LoVo (cell line): ENCODE measurements around the gene TIGD2.
"Not testable (repeated sequence)": the region's sequence is repeated elsewhere in the genome, so short reads cannot be mapped to it uniquely, and the experiment has no call there.

Experiments used
- DNase-seq: peaks from one replicate; pipeline ENCODE4 v3.0.0-alpha.2; 2016; ENCODE audit warnings: low spot score

The TIGD2 gene

DNA sequence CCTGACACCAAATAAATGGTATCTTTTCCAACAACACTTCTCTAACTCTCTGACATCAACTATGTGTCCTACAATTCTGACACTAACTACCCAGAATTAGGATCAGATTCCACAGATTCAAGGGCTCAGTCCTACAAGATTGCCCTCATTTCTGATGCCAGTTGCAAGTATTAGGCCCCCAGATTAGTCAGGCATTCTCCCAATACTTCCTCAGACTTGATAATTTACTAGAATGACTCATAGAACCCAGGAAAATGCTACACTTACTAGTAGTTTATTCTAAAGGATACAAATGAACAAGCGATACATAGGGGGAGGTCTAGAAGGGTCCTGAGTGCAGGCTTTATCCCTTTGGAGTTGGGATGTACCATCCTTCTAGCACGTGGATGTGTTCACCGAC lies 8.5 kb downstream of the TIGD2 start:
- no peak for DNase-seq

DNA sequence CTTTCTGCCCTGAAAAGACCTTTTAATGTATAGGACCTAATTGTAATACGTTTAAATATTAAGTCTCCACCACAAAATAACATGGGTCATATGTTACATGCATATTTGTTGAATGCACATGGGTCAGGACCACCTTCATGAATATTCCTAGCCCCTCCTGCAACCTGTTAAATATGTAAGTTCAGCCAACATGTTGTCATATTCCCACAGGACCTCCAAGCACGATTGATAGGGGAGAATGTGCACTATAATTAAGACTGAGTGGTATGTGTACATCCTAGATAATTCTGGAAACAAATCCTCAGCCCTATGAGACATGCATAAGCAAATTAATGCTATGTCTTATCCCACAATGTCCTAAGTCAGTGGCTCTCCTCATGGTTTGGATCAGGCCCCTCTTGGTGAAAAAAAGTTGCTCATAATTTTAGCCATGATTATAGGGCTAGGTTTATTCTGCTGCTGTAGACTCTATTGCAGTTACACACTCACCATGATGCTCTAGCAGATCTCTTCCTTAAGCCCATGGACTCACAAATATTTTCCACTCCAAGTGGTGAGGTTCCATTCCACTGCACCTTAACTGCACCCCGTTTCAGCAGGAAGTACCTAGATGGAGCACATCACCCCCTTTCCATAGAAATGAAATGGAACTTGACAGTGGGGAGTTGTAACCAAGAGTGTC lies 10.2 kb downstream of the TIGD2 start:
- DNase-seq = no peak

GRCh38 chr4:89123451-89123851 lies 12.1 kb downstream of the TIGD2 start:
- peak; percentile 85 for DNase-seq

- no peak for DNase-seq
These were observed 14.8 kb downstream of the TIGD2 start for GRCh38 chr4:89125901-89126782.

DNA sequence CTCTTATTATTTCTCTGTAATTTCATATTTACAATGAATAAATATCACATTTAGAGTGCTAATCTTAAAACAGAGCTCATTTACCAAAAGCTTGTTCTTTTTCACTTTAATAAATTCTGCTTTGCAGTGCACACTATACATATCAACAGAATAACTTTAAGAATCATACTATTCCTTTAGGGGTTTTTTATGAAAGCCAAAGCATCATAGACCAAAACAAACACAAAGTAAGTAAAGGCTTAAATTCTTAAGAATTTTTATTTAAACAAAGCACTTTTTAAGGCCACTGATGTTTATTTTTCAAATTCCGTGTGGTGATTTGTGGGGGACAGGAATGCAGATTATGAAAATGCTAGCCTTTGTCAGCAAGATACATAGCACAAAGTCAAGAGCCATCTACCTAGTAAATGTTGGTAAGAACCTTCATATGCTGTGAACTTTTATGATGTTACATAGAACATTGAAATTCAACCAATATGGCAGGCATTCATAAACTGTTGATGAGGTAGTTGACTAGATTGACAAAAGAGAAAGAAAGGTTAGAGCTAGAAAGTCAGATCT lies 17.8 kb downstream of the TIGD2 start:
- DNase-seq = no peak

GRCh38 chr4:89134775-89135319 lies 23.5 kb downstream of the TIGD2 start:
- DNase-seq = no peak

DNA sequence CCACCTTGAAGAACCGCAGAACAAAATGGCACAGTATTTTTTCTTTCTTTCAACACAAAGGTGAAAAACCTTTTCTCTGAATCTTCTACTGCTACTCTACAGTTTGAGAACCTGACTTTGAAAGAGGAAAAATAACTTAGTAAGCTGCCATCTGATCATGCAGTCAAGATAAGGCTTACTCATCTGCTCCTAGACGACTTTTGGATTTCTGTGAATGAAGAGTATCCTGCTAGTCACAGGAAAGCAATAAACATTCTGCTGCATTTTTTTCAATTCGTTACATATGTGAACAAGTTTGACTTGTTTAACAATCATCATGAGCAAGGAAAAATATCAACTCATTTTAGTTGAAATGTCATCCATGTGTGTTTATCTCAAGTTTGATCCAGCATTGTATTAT lies 25.2 kb downstream of the TIGD2 start:
- no peak for DNase-seq

DNA sequence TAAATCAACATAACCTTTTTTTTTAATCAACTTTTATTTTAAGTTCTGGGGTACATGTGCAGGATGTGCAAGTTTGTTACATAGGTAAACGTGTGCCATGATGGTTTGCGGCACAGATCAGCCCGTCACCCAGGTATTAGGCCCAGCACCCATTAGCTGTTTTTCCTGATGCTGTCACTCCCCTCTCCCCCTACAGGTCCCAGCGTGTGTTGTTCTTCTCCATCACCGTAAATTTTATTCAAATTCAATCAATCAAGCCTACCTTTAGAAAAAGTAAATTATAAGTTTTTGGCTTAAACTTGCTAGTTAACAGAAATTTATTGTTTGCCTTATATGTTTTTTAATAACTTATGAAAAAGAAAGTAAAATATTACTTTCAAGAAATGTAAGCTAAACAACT lies 25.9 kb downstream of the TIGD2 start:
- DNase-seq = no peak

GRCh38 chr4:89137695-89138094 lies 26.4 kb downstream of the TIGD2 start:
- DNase-seq = no peak

- no peak for DNase-seq
These were observed 28.9 kb downstream of the TIGD2 start for GRCh38 chr4:89140168-89140759.

- DNase-seq = no peak
These were observed 31.6 kb downstream of the TIGD2 start for GRCh38 chr4:89142691-89143669.

- not testable (repeated sequence) for DNase-seq
These were observed 33.3 kb downstream of the TIGD2 start for GRCh38 chr4:89144652-89145051.

GRCh38 chr4:89146196-89146595 lies 34.9 kb downstream of the TIGD2 start:
- no peak for DNase-seq

DNA sequence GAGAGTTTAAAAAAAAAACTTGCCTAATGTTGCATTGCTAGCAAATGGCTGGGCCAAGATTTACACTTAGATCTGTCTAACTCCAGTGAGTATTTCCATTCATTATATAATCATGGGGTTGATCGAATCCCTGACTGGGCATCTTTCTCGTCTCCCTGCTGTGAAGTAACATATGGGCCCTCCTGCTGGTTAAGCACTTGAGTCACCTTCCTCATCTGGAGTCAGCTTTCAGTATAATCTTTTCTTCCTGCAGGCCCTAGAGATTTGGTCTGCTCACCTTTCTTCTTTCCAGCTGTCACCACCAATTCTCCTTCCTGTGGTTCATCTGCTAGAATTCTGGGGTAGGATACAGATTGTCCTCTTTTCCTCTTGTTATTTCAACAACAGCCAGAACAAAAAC lies 41.6 kb downstream of the TIGD2 start:
- DNase-seq = no peak

GRCh38 chr4:89156174-89156914 lies 45.0 kb downstream of the TIGD2 start:
- DNase-seq = no peak

DNA sequence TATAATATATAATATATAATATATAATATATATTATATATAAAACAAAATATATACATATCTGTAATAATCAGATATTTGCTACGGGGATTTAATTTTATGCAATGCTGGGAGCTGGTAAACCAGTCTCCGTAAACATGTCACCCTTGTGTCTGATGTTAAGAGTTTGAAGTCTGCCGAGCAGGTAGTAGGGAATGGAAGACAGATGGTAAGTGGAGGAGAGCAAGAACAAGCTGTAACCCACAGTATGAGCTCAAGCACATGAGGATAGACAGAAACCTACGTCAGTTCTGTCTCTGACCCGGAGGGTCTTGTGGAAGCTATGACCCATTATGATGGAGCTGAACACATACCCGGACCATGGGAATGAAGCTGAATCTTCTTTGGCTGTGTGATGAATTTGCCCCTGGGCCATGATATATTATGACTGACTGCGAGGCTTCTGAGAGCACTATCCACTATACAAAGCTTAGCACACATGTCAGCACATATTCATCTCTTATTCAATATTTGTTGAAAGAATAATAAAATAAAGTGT lies 46.2 kb downstream of the TIGD2 start:
- DNase-seq = no peak

DNA sequence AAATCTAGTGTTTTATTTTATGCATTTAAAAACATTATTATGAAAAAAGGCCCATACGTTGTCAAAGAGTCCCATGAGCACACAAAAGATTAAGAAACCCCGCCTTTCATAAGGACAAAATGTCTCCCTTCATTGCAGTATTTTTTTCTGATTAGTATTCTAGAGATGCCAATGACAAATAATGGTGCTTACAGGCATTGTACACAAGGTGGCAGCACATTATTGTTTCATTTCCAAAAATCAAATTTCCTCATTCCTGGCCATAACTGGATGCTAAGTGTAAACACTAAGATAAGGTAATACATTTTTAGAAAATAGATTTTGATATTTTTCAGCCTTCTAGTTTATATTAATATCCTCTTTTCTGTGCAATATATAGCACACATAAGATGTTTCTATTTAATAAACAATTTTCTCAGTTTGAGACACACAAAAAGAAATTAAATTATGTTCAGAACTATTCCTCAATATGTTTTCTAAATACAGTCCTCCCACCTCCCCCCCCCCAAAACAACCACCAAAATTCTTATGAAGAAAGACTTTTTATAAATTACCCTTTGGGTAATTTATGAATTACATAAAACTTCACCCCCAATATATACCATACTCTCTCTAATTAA lies 47.7 kb downstream of the TIGD2 start:
- peak; percentile 70 for DNase-seq

DNA sequence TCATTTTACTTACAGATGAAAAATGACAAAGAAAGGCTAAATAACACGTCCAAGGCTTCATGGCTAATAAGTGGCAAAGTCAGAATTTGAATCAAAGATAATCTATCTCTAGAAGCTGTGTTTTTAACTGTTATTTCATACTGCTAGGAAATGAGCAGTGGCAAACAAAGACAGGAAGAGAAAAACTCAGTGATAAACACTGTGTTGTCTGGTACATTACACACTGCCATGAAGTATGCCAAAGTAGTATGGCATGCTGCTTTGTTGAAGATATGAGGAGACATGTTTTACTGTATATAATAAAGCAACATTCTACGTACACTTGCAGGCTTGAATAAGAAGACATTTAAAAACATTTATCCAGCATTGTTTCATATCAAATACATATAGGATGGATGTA lies 49.5 kb downstream of the TIGD2 start:
- no peak for DNase-seq

- DNase-seq = no peak
These were observed 50.5 kb downstream of the TIGD2 start for GRCh38 chr4:89161841-89162240.

DNA sequence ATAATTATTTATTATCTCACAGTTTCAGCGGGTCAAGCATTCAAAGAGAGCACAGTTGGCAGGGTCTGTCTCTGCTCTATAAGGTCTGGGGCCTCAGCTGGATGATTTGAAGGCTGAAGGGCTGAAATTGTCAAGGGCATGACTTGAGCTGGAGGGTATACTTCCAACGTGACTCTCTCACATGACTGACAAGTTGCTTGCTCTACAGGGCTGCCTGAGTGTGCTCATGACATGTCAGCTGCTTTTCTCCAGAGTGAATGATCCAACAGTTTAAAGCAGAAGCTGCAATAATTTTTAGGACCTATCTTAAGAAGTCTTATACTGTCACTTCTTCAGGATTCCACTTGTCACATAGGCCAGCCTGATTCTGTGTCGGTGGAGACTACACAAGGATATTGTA lies 51.2 kb downstream of the TIGD2 start:
- no peak for DNase-seq
